GM12873 (cell line): ENCODE results near the gene RFPL3.

ENCODE experiments used
- TF ChIP-seq, protein P1 (sequence below): IDR thresholded peaks from 2 replicates; pipeline ENCODE4 v1.5.1; 2012; ENCODE audit warnings: low read depth, mild to moderate bottlenecking, moderate library complexity, low read length, control low read depth; ENCODE audit not compliant: insufficient read depth; ENCODE audit errors: missing control alignments

The RFPL3 gene

DNA sequence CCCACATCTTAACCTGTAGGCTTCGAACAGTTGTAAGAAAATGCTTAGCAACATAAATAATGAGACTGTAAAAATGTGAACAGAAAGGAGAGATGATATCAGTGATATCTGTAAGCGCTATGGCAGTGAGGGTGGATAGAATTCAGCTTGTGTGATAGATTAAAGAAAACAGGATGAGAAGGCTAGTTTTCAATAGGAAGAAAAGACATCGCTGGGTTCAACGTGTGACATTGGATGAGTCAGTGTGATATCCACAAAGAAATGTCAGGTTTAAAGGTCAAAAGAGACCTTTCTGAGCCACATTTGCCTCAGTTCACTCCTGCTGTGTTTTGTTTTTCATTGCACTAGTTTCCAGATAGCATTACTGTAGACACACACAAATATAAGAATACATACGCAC is 13.7 kb upstream of the RFPL3 start:
- TF ChIP-seq, protein P1, sequence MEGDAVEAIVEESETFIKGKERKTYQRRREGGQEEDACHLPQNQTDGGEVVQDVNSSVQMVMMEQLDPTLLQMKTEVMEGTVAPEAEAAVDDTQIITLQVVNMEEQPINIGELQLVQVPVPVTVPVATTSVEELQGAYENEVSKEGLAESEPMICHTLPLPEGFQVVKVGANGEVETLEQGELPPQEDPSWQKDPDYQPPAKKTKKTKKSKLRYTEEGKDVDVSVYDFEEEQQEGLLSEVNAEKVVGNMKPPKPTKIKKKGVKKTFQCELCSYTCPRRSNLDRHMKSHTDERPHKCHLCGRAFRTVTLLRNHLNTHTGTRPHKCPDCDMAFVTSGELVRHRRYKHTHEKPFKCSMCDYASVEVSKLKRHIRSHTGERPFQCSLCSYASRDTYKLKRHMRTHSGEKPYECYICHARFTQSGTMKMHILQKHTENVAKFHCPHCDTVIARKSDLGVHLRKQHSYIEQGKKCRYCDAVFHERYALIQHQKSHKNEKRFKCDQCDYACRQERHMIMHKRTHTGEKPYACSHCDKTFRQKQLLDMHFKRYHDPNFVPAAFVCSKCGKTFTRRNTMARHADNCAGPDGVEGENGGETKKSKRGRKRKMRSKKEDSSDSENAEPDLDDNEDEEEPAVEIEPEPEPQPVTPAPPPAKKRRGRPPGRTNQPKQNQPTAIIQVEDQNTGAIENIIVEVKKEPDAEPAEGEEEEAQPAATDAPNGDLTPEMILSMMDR, result no peak

DNA sequence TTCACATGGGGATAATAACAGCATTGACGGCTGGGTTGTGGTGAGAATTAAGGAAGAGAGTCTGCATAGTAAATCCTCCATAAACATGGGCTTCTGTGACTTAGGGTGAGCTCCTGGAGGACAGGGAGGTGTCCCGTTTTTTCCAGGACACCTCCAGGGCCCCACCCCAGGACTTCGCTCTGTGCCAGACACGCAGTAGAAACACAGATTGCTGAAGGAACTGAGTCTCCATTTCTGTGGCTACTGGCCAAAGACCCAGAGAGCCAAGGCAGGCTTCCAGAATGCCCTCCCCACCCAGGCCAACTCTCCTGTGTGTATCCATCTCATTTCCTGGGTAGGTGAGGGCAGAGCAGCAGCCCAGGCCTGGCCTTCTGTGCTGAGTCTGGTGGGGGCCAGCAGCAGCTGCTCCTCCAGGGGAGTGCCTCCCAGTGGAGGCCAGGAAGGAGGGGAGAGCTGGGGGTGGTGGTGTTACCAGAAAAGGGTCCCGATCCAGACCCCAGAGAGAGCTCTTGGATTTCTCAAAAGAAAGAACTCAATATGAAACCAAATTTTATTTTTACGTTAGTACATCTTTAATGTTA is 9.5 kb upstream of the RFPL3 start:
- TF ChIP-seq, protein P1, result no peak

DNA sequence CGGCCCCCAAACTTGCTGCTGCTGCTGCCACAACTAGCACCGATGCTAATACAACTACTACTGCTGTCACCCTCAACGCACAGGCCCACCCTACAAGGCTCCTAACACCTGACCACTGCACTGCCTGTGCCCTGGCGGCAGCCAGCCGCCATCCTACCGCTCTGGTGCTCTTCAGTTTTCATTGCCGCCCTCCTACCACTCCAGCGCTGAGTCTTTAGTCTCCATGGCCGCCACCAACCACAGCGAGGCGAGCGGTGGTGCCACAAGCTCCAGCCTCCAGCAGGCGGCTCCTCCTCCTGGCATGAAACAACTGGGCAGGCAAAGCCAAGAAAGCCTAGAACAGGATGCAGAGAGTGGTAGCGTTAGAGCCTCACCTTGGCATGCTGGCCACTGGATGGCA is 5.0 kb upstream of the RFPL3 start:
- TF ChIP-seq, protein P1, result no peak

DNA sequence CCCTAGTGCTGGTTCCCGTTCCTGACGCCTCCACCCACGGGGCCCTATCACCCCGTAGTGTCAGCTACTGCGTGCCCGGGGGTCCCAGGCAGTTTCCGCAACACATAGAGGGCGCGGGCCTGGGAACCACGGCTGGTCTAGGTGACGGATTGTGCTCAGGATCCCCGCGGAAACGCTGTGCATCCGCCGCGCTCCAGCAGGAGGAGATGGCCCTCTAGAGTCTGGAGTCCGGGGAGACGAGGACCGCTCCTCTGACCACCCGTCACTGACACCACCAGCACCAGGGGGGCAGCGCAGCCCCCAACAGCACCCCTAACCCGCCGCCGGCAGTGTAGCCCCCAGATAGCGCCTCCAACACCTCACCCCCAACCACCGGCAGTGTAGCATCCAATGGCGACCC is 4.4 kb upstream of the RFPL3 start:
- TF ChIP-seq, protein P1, result no peak

DNA sequence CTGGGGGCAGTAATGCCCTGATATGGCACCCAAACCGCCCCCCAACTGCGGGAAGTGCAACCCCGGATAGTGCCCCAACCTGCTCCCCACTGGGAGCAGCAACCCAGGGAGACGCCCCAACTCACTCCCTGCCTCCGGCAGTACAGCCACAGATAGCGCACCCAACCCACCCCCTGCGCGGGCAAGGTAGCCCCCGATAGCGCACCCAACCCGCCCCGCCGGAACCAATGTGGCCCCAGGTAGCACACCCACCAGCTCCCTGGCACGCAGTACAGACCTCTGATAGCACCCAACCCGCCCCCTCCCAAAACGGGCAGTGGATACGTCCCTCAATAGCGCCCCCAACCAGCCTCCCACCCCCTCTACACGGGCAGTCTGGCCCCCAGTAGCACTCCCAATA is 3.8 kb upstream of the RFPL3 start:
- TF ChIP-seq, protein P1, result no peak

DNA sequence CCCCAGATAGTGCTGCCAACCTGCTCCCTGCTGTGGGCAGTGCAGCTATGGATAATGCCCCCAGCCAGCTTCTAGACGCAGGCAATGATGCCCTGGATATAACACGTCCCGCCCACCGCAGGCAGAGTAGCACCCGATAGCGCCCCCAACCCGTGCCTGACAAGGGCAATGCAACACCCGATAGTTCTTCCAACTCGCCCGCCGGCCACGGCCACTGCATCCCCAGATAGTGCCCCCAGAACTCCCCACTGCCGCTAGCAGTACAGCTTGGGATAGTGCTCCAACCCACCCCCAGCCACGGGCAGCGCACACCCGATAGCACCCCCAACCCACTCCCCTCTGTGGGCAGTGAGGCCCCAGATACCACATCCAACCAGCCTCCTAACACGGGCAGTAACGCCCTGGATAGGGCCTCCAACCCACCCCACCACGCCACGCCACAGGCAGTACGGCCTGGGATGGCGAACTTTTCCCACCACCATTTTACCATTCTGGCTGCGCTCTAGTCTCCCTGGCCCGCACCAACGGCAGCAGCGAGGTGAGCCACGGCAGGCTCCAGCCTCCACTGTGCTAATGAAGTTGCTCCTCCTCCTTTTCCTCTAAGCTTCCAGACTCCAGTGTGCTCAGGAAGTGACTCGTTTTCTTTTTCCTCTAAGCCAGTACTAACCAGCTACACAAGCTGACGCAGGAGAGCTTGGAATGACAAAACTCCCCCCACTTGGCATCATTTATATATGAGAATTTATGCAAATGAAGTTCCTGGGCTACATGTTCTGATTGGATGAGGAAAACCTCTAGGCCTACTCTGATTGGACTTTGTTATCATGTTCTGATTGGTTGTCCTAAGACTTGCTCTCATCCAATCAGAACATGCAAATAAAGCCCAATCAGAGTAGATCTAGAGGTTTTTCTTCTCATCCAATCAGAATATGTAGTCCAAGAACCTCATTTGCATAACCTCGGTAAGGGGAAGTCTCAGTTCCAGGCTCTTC is 3.0 kb upstream of the RFPL3 start:
- TF ChIP-seq, protein P1, result no peak

DNA sequence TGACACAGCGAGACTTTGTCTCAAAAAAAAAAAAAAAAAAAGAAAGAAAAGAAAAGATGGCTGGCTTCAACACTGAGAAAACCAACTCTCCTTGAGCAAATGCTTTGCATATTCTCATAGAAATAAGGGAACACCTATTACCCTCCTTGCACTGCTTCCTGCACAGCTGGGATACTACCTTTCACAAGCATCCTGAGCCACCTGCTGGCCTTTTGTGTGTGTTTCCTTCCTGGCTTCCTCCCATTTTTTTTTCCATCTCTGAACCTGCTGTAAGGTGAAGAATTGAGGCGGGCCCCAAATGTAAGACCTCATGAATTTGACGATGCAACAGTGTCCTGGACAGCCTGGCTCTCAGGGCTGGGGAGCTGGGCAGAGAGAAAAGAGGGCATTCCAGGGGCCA is 1.9 kb upstream of the RFPL3 start:
- TF ChIP-seq, protein P1, result no peak
